HG03196 (cell line): ENCODE measurements around the gene FBLN7.

Experiments used
- ATAC-seq: cut with Tn5 transposase; IDR thresholded peaks from one replicate; pipeline ENCODE4 v1.9.1; 2021; ENCODE audit not compliant: unreplicated experiment

FBLN7 gene

GRCh38 chr2:112229348-112229747, 91.2 kb downstream of the FBLN7 start:
- no peak for ATAC-seq

DNA sequence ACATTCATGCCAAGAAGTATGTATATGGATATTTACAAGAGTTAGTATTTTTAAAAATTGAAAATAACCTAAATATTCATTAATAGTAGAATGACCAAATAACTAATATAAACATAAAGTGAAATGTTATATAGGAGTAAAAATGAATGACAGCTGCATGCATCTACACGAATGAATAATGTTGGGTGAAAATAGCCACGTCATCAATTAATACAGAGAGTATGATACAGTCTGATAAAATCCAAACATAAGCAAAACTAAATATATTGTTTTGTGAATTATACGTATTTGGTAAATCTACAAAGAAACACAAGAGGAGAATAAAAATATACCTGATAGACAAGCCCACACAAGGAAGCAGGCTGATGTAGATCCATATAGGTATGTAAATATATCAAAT, 92.2 kb downstream of the FBLN7 start:
- ATAC-seq = no peak
